Measurements from ENCODE around the gene GPHA2.
A peak's percentile ranks its signal among the peaks of the same experiment; 100 is the strongest.

GPHA2 gene

DNA sequence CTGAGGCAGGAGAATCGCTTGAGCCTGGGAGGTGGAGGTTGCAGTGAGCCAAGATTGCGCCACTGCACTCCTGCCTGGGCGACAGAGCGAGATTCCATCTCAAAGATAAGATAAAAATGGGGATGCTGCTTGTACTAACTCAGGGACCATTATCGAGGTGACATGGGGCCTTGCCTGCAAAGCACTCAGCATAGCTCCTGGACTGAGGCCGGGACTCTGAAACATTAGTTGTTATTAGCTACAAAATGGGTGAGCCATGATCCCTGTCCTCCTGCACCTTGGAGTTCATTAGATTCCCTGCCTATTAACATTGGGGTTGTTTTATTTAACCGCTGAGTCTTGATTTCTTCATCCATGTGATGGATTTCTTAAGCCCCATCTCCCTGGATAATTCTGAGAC, 6.1 kb downstream of the GPHA2 start:
- no peak for DNase-seq

DNA sequence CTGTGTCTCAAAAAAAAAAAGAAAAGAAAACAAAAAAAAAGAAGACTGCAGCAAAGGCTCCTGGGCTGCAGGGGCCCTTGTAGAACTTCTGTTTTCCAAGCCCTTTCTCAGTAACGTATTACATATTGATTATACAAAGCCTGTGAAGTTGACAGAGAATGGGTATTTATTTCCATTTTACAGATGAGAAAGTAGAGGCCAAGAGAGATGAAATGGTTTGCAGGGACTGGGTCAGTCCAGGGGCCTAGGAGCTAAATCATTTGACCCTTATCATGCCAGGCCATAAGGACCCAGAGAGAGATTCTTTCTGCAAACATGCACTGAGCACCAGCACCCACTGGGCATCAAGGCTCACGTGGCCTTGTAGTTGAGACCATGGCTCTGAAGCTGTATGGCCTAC, 6.7 kb downstream of the GPHA2 start:
- no peak for DNase-seq

DNA sequence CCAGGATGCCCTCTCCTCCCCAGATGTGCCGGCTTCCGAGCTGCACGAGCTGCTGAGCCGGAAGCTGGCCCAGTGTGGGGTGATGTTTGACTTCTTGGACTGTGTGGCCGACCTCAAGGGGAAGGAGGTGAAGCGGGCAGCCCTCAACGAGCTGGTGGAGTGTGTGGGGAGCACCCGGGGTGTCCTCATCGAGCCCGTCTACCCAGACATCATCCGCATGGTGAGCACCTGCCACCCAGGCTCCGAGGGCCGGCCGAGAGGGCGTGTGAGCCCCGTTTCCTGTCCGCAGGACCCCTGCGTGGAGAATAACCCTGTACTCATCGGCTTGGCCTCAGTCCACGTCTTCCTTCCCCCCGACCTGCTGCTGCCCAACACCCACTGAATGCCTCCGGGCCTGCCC, 9.0 kb downstream of the GPHA2 start:
- no peak for DNase-seq

DNA sequence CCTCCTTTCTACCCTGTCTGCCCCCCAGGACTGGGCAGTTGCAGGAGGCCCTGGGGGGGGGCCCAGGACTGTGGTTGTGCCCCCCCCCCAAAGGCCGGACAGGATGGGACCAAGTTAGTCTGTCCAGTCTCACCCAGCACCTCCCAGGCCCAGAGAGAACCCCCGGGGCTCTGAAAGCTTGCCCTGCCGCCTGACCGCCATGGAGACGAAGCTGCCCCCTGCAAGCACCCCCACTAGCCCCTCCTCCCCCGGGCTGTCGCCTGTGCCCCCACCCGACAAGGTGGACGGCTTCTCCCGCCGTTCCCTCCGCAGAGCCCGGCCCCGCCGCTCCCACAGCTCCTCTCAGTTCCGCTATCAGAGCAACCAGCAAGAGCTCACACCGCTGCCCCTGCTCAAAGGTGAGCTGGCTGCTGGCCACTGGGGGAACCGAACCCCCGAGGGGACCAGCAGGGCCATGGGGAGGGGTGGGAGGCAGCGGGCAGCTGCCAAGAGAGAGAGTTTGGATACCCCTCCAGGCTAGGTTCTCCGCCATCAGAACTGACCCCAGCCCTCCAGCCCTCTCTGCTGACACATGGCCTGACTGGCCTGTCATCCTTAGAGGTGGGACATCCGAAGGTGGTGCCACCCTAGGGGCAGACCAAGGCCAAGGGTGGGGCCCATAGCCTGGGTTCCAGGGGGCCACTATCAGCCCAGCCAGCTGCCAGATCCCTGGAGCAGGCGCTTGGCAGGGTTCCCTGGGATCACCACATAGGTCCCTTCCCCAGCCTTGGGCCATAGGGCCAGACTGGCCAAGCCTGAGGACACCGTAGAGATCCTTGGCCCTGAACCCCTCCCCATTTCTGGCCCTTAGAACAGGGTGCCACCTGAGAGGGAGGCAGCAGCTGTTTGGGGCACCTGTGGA, 9.9 kb downstream of the GPHA2 start:
- DNase-seq: no peak

DNA sequence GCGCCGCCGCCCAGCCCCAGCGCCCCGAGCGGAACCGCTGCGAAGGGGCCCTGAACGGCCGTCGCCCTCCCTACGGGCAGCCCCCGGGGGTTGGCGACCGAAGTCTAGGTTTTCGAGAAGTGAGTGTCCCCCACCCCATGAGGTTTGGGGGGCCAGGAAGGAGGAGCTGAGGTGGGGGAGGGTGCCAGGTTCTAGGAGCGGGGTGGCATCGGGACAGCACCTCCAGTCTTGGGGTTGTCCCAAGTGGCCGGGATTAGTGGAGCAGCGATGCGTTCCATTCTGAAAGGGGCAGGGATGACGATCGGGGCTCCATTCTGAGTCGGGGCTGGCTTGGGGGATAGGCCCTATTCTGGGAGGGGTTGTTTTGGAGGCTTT, 10.8 kb downstream of the GPHA2 start:
- DNase-seq: no peak

DNA sequence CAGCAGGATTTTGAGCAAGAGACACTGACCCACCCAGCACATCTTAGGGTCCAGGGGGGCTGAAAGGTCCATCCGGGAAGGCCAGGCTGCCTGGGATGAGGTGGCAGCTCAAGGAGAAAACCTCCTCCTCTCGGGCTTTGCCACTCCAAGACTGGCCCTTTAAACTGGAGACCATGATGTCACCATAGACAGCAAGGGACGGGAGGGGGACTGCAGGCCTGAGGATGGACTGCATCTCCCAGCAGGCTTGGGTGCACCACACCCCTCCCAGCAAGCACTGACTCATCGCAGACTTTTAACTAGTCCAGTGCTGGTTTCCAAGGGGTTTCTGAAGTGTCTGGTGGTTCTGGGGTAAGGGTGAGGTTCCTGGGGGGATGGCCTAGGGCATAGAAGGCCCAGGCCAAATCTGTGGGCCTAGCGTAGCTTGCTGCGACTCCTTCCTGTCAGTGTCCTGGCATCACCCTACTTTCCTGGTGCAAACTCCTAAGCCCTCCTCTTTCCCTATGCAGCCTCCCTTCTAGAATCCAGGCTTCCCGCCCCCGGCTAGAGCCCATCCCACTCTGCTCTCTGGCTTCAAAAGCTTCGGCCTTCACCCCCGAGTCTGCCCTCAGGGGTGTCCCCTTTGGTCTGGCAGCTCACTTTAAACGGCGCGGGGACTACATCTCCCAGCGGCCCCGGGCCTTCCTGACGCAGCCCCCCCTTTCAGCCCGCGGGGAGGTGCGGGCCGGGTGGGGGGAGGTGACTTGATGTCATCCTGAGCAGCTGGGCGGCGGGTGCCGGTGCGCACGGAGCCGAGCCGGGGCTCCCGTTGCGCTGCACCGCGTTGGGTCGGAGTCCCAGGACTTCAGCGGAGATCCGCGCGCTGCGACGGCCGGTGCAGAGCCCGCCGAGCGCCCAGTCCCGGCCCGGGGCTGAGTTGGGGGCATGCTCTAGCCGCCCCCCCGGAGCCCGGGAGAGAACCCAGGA, 11.5 kb downstream of the GPHA2 start, which contains the start of gene PPP2R5B:
Gene PPP2R5B, plus strand, starts transcription at position 746 of the 966 bp plus-strand sequence. CDS start 1,046 bp downstream, outside the sequence.
- peak; percentile 97 for DNase-seq

DNA sequence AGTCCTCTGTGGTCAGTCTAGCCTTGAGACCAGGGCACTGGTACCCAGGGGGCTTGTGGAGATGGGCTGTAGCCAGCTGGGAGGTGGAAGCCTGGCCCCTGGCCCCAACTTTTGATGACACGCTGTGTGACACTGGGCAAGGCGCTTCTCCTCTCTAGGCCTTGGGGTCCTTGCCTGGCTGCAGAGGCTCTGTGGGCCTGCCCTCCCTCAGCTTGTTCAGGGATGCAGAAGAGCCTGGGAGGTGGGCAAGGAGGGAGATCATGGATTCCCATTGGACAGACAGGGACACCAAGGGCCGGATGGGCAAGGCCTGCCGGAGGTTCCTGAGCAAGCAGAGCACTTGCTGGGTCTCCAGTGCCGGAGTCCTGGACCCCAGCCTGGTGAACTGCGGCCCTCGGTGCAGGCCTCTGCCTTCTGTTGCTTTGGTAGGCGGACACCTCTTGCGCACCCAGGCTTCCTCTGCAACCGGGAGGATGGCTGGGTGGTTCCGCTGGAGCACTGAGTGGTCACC, 12.5 kb downstream of the GPHA2 start:
- no peak for DNase-seq

DNA sequence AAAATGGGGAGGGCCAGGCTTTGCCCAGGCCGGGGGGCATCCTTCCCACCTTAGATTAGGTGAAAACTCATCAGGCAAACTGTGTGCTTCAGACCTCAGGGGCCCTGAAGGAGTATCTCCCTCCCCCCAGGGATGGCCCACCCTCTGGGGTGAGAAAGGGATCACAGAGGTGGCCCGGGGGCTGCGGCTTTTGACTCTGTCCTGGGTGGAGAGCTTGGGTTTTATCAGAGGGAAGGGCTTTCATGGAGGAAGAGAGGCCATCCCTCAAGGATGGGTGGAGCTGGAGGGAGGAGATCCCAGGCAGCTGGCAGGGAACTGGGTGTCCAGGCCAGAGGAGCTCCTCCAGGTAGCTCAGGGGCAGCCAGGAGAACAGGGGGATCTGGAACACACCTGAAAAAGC, 14.3 kb downstream of the GPHA2 start:
- DNase-seq: no peak

DNA sequence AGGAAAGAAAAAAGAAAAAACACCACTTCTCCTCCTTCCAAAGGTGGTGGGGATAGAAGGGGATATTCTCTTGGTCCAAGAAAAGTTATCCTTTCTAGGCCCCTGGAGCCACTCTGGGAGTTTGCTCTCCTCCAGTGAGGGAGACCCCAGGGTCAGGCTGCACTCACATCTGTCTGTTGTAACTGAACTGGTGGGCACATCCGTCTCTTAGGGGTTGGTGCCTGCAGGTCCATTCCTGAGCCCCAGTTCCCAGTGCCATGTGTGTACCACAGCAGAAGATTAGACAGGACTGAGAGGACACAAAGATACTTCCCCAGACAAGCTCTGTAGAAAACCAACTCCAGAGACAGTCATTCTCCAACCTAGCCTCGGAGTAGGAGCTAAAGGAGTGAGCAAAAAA, 15.6 kb downstream of the GPHA2 start:
- no peak for DNase-seq

DNA sequence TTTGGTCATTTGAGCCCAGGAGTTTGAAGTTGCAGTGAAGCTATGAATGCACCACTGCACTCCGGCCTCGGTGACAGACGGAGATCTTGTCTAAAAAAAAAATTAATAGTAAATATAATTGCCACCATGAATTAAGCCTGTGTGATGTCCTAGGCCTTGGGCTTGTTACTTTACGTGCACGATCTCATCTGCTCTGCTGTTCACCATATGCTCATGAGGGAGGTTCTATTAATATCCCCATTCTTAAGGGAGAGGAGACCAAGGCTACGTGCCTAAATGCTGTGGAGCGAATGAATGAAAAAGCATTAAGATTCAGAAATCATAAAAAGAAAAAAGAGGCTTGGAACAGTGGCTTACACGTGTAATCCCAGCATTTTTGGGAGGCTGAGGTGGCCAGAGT, 16.1 kb downstream of the GPHA2 start:
- DNase-seq: no peak

DNA sequence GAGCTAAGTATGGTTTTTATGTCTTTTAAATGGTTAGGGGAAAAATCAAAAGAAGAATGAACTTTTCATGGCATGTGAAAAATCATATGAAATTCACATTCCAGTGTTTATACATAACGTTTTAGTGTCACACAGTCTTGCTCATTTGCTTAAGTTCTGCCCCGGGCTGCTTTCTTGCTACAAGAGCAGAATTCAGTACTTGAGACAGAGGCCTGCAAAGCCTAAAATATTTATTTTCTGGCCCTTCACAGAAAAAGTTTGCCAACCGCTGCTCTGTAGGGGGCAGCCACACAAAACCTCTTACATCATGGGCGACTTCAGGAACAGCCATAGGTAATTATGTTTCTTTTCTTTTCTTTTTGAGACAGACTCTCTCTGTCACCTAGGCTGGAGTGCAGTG, 17.7 kb downstream of the GPHA2 start:
- no peak for DNase-seq

DNA sequence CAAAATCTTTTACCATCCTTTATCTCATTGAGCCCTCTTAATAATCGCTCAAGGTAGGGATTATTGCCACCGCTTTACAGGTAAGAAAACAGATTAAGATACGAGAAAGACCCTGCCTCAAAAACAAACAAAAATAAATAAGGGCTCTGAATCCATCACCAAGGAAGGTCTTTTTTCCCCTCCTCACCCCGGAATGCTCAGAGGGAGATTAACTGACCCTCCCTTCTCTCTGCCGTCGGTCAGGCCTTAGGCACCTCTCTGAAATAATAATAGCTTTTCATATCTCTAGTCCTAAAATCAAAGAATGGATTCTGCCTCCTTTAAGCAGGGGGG, 18.1 kb downstream of the GPHA2 start:
- DNase-seq: no peak

DNA sequence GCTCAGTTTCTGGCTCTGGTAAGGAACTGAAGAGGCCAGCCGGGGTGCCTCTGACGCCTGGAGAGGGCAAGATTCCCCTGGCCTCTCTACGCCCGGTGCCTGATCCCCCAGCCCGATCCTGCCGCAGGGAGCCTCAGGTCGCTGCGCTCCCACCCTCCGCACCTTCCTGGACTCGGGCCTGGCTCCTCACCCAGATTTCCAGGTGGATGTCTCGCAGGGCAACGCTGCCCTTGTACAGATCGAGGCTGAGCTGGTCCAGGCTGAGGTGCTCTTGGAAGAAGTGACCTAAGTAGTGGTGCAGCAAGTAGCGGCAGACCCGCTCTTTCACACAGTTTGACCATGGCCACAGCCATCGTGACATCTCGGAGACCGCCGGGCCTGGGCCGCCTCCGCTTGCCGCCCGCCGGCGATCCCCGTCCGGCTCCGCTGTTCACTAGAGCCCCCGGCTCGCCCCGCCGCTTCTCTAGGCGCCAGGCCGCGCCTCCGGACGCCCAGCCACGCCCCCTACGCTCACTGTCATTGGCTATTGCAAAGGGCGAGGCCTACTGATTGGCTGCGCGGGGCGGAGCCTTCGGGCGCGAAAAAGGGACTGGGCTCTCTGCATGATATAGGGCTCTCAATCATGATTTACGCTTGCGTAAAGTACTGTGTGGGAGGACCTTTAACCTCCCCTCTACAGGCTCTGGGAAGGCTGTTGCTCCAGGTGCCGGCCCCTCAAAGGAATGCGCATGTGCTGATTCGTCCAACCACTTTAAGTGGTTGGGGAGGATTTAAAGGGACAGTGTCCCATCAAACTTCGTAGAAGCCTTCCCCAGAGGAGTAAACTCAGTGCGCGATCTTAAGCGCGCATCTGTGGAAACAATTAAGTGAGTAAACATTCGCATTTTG, 18.7 kb downstream of the GPHA2 start, which contains the start of gene ATG2A:
Gene ATG2A, minus strand, starts transcription at position 435 of the 888 bp plus-strand sequence. Its CDS starts 74 bp downstream, at position 361.
- peak; percentile 100 for DNase-seq

DNA sequence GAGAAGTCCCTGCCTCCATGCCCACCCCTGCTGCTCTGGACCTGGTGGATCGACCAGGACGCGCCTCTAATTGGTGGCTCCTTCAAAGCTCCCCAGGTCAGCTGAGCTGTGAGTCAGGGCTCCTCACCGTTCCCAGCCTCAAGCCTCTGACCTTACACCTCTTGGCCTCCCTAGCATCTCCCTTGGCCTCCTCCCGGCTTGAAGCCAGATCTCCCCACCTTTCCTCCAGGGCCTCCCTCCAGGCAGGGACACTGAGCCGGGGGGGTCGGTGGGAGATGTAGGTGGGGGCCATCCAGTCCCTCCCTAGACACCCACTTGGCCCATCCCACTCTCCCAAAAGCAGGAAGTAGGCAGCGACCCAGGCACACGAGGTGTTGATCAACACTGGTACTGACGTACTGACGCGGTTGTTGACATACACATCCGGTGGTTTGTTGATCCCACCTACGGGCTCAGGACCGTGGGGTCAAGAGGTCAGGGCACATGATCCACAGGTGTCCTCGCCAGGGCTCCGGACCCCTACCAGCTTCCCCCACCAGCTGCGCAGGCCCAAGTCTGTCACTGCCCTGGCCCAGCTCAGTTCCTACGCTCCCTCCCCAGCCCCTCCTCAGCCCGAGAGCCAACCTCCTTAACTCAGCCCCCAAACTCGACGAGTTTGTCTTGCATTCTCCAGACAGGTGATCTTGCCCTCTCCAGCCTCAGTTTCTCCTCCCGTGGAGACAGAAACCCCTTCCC, 19.5 kb downstream of the GPHA2 start:
- peak; percentile 81 for DNase-seq

DNA sequence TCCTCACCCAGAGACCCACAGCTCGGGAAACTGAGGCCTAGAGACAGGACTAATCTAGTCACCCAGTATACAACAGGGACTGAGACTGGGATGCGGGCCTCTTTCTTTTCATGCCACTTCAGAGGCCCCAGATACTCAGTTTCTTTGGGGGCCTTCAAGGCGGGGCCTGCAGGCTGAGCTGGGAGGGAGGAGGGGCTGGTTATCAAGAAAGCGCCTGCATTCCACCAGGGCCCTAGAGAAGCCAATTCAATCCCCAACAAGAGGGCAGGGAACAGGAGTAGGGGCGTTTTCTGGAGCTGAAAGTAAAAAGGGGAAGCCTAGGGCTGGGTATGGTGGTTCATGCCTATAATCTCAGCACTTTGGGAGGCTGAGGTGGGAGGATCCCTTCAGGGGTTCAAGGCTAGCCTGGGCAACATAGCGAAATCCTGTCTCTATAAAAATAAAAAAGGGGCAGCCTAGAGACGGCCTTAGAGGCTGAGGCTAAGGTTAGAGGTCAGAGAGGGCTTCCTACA, 20.3 kb downstream of the GPHA2 start:
- DNase-seq: no peak

DNA sequence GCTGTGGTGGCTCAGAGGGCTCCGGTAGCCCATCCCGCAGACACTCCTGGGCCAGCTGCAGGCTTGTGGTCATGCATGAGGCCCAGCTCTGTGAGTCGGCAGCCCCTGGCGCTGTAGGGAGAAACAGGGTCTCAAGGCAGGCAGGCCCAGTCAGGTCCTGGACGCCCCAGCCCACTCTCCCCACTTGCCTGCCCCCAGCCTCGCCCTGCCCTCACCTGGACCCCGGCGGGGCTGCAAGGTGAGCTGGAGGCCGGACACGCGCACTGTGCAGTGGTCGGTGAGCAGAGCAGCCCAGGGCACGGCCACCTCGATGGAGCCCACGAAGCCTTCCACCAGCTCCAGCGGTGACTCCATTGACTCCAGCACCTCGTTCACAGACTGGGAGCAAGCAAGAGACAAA, 21.6 kb downstream of the GPHA2 start:
- no peak for DNase-seq

DNA sequence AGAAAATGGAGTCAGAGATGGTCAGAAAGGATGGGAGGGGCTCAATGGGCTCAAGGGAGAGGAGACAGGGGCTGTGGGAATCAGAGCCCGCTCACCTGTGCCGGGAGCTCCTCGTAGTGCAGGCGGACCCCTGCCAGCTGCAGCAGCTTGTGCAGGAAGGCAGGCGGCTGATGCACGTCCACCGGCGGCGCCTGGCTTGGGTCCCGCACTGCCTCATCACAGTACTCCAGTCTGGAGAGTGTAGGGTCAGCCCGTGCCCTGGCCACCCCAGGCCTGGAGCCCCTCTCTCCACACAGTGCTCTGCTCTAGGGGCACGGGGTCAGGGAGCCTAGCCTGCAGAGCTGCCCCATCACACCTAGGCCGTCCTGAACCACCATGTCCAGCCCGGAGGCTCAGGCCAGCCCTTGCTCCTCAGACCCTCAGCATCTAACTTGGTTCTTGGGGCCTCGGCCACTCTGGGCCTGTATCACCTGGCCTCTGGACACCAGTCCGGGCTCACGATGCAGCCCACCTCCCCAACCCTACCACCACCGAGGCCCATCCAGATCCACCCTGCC, 22.4 kb downstream of the GPHA2 start:
- no peak for DNase-seq

DNA sequence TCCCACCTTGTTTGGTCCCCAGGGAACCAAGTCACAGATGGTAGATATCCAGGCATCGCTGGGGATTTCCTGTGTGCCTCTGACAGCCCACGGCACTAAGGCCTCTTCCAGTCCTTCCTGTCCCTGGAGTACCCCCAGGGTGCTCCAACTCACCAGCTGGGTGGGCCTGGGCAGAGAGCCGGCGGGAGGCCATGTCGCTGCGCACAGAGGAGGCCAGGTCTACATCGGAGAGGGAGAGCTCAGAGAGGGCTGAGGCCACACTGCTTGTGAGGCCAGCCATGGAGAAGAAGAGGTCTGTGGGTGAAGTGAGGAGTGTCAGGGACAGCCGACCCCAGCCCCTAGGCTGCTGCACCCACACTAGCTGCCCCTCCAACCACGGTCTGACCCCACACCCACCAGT, 24.0 kb downstream of the GPHA2 start:
- no peak for DNase-seq

DNA sequence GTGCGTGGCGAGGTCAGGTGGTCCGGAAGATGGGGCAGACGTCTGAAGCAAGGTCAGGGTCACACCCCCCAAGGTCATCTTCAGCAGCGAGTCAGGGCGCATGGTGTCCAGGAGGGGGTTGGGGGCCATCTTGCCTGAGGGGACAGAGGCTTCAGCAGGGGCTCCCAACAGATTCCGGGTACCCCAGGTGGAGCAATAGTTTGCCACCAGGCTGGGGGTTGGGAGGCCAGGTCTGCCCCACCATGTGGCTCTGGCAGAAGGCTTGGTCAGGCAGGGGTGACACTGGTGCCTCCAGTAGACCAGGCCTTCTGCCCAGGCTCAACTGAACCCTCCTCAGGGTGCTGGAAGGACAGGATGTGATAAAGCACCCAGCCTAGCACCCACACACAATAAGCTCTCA, 24.6 kb downstream of the GPHA2 start:
- DNase-seq: no peak

DNA sequence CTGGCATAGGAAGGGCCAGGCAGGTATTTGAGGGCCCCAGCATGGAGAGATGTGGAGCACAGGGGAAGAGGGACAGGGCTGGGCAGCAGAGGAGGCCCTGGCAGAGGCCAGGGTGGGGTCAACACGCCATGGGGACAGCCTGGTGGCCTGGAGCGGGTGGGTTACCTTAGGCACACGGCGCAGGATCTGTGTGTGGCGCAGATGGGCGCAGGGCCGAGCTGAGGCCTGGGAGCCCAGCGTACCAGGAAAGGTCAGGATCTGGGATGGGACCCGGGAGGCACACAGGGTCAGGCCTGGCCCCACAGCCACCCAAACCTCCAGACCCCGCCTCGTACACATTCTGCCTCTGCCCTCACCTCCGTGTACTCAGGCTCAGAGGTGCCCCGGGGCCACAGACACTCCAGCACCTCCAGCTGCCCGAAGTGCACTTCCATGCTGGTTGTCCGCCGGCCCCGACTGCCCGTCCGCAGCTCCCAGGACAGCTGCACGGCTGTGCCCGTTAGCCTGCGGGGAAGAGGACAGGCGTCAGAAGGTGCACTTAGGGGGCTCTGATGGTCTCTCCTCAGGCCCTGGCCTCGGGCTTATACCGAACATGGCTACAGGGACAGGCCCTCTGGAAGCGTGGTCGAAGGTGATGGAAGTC, 25.1 kb downstream of the GPHA2 start:
- DNase-seq: no peak

Data from islet precursor cell (in vitro differentiated cells).